Vagina (tissue), 2 donors: ENCODE results near the gene CERK. TPM values are rescaled to one million over a fixed set of nuclear protein-coding genes. Genes with fewer than 3 reads are reported as not detected.

Experiments used
- DNase-seq, 2 donors: peaks; one replicate each; pipeline ENCODE4 v3.0.0-alpha.2; 2017; ENCODE audit errors: extremely low spot score in 2 of 2
- H3K27ac ChIP-seq: fragments of 200-600 bp; sonication (generic); one replicate; pipeline ENCODE4 v1.5.1; 2019
- H3K27me3 ChIP-seq: fragments of 200-600 bp; sonication (generic); one replicate; pipeline ENCODE4 v1.5.1; 2019
- H3K36me3 ChIP-seq, 2 donors: fragments of 200-600 bp; sonication (generic); one replicate each; pipeline ENCODE4 v1.5.1; 2017 to 2019
- H3K4me1 ChIP-seq: fragments of 200-600 bp; sonication (generic); one replicate; pipeline ENCODE4 v1.5.1; 2019
- H3K4me3 ChIP-seq, 2 donors: fragments of 200-600 bp; sonication (generic); 1 replicate in 1 of 2; 2 replicates in 1 of 2; pipeline ENCODE4 v1.5.1; 2016 to 2019
- H3K9me3 ChIP-seq: fragments of 200-600 bp; sonication (generic); one replicate; pipeline ENCODE4 v1.5.1; 2019
- POLR2A ChIP-seq, 2 donors: fragments of 450-650 bp; IDR thresholded peaks; one replicate each; pipeline ENCODE4 v1.6.1; 2017; ENCODE audit warnings: antibody characterized with exemption in 2 of 2, mild to moderate bottlenecking in 2 of 2, moderate library complexity in 2 of 2
- POLR2AphosphoS5 ChIP-seq, 2 donors: sonication (generic); formaldehyde crosslinking; IDR thresholded peaks; one replicate each; pipeline ENCODE4 v1.9.0; 2017; ENCODE audit warnings: antibody characterized with exemption in 2 of 2, mild to moderate bottlenecking in 2 of 2, low read depth in 1 of 2; ENCODE audit not compliant: insufficient read depth in 1 of 2
- intact Hi-C: fragments of 100-400 bp; cut with DNase I; formaldehyde crosslinking; loops from one replicate; pipeline ENCODE4 v1.15.1; 2023
- total RNA-seq: library from RNA; depleted of rRNA; stranded (reverse); fragments of >200 nt; gene quantifications from one replicate; pipeline ENCODE4 v1.2.3, GENCODE V29; 2016
- TF ChIP-seq, protein P1 (sequence below), 3 experiments: fragments of 450-650 bp in 2 of 3; fragments of 200-600 bp in 1 of 3; sonication (generic) in 1 of 3; IDR thresholded peaks; one replicate each; pipeline ENCODE4 v1.5.1; 2017 to 2019; ENCODE audit warnings: antibody characterized with exemption in 3 of 3, mild to moderate bottlenecking in 2 of 3, moderate library complexity in 2 of 3

Gene CERK
- total RNA-seq, 1 donor from 2014 or later, result 37.3 TPM

- TF ChIP-seq, protein P1, sequence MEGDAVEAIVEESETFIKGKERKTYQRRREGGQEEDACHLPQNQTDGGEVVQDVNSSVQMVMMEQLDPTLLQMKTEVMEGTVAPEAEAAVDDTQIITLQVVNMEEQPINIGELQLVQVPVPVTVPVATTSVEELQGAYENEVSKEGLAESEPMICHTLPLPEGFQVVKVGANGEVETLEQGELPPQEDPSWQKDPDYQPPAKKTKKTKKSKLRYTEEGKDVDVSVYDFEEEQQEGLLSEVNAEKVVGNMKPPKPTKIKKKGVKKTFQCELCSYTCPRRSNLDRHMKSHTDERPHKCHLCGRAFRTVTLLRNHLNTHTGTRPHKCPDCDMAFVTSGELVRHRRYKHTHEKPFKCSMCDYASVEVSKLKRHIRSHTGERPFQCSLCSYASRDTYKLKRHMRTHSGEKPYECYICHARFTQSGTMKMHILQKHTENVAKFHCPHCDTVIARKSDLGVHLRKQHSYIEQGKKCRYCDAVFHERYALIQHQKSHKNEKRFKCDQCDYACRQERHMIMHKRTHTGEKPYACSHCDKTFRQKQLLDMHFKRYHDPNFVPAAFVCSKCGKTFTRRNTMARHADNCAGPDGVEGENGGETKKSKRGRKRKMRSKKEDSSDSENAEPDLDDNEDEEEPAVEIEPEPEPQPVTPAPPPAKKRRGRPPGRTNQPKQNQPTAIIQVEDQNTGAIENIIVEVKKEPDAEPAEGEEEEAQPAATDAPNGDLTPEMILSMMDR (IDR thresholded peaks at IDR 0.05), result no peak
- TF ChIP-seq POLR2A (IDR thresholded peaks at IDR 0.05) (no peak), POLR2AphosphoS5 (IDR thresholded peaks at IDR 0.05; ENCODE audit: insufficient read depth in 1 of 2, low read depth in 1 of 2) (no peak)
- Histone ChIP-seq H3K27me3 (no peaks in the 10 kb centered on the region), H3K4me1 (peaks cover 39% of the 10 kb centered on the region), H3K9me3 (no peaks in the 10 kb centered on the region), H3K36me3 (no peaks in the 10 kb centered on the region), H3K27ac (no peak overlapping the region), H3K4me3 (no peak overlapping the region)
- no peak for DNase-seq
- intact Hi-C loops, result no loop called here
These were observed 32.1 kb upstream of the CERK start for GRCh38 chr22:46770151-46770641.

- no peak for DNase-seq
- TF ChIP-seq POLR2A (IDR thresholded peaks at IDR 0.05) (no peak), POLR2AphosphoS5 (IDR thresholded peaks at IDR 0.05; ENCODE audit: insufficient read depth in 1 of 2, low read depth in 1 of 2) (no peak)
- TF ChIP-seq, protein P1 (IDR thresholded peaks at IDR 0.05), result no peak
- Histone ChIP-seq H3K4me1 (peaks cover 36% of the 10 kb centered on the region), H3K27ac (no peak overlapping the region), H3K36me3 (no peaks in the 10 kb centered on the region), H3K4me3 (no peak overlapping the region), H3K9me3 (no peaks in the 10 kb centered on the region), H3K27me3 (no peaks in the 10 kb centered on the region)
- intact Hi-C loops, result no loop called here
These were observed 31.7 kb upstream of the CERK start for GRCh38 chr22:46769706-46770105.

GRCh38 chr22:46769191-46769675, 31.2 kb upstream of the CERK start:
- H3K4me3 ChIP-seq, result no peak overlapping the region
- no peaks in the 10 kb centered on the region for H3K36me3 ChIP-seq
- no peak overlapping the region for H3K27ac ChIP-seq
- DNase-seq, result no peak
- H3K4me1 ChIP-seq, result peaks cover 34% of the 10 kb centered on the region
- H3K9me3 ChIP-seq, result no peaks in the 10 kb centered on the region
- no peaks in the 10 kb centered on the region for H3K27me3 ChIP-seq
- intact Hi-C loops, result no loop called here
- TF ChIP-seq, protein P1 (IDR thresholded peaks at IDR 0.05), result no peak
- TF ChIP-seq POLR2AphosphoS5 (IDR thresholded peaks at IDR 0.05; ENCODE audit: insufficient read depth in 1 of 2, low read depth in 1 of 2), result no peak
- no peak for TF ChIP-seq POLR2A (IDR thresholded peaks at IDR 0.05)

GRCh38 chr22:46767249-46767985, 29.4 kb upstream of the CERK start:
- H3K27me3 ChIP-seq, result no peaks in the 10 kb centered on the region
- DNase-seq, result no peak
- peaks cover 34% of the 10 kb centered on the region for H3K4me1 ChIP-seq
- no peaks in the 10 kb centered on the region for H3K36me3 ChIP-seq
- no peak overlapping the region for H3K27ac ChIP-seq
- no peaks in the 10 kb centered on the region for H3K9me3 ChIP-seq
- intact Hi-C loops, result no loop called here
- TF ChIP-seq, protein P1 (IDR thresholded peaks at IDR 0.05), result no peak
- no peak for TF ChIP-seq POLR2AphosphoS5 (IDR thresholded peaks at IDR 0.05; ENCODE audit: insufficient read depth in 1 of 2, low read depth in 1 of 2)
- TF ChIP-seq POLR2A (IDR thresholded peaks at IDR 0.05), result no peak
- no peak overlapping the region for H3K4me3 ChIP-seq

GRCh38 chr22:46766611-46767010, 28.6 kb upstream of the CERK start:
- TF ChIP-seq POLR2A (IDR thresholded peaks at IDR 0.05), result no peak
- TF ChIP-seq, protein P1 (IDR thresholded peaks at IDR 0.05), result no peak
- TF ChIP-seq POLR2AphosphoS5 (IDR thresholded peaks at IDR 0.05; ENCODE audit: insufficient read depth in 1 of 2, low read depth in 1 of 2), result no peak
- H3K4me1 ChIP-seq, result peaks cover 39% of the 10 kb centered on the region
- no peak overlapping the region for H3K27ac ChIP-seq
- no peak overlapping the region for H3K4me3 ChIP-seq
- no peaks in the 10 kb centered on the region for H3K9me3 ChIP-seq
- no peaks in the 10 kb centered on the region for H3K36me3 ChIP-seq
- H3K27me3 ChIP-seq, result no peaks in the 10 kb centered on the region
- intact Hi-C loops, result no loop called here
- no peak for DNase-seq
